ENCODE data around the gene STAT2. TPM values are rescaled to one million over a fixed set of nuclear protein-coding genes. Genes with fewer than 3 reads are reported as not detected.
"Not testable (repeated sequence)": the region's sequence is repeated elsewhere in the genome, so short reads cannot be mapped to it uniquely, and the experiment has no call there.

The STAT2 gene
- total RNA-seq, 1 donor from 2014 or later, result 75.0 TPM

DNA sequence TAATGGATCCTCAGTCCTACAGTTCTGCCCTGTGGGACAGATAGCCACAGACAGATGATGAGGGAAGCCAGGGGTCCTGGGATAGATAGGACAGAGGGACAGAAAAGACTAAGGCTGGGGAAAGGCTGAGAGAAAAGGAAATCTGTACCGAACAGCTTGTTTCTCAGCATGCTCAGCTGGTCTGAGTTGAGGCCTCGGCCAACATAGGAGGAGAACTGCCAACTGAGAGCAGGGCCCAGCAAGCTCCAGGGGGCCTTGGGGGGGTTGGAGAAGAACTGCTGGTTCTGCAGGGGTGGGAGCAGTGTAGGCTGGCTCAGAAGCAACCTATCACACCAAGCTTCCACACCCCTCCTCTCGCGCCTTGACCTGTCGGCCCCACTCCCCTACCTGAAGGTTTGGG is 11.1 kb downstream of the STAT2 start:
- DNase-seq (ENCODE audit: low spot score), result no peak
- Mint-ChIP-seq H3K36me3 (ENCODE audit: low read depth) (peaks cover 51% of the 10 kb centered on the region), H3K9me3 (no peaks in the 10 kb centered on the region), H3K4me3 (ENCODE audit: low read depth) (no peak overlapping the region), H3K27me3 (ENCODE audit: low read depth) (no peaks in the 10 kb centered on the region), H3K27ac (no peak overlapping the region), H3K4me1 (ENCODE audit: low read depth) (no peaks in the 10 kb centered on the region)
- intact Hi-C loops (cut with micrococcal nuclease), result no loop called here

DNA sequence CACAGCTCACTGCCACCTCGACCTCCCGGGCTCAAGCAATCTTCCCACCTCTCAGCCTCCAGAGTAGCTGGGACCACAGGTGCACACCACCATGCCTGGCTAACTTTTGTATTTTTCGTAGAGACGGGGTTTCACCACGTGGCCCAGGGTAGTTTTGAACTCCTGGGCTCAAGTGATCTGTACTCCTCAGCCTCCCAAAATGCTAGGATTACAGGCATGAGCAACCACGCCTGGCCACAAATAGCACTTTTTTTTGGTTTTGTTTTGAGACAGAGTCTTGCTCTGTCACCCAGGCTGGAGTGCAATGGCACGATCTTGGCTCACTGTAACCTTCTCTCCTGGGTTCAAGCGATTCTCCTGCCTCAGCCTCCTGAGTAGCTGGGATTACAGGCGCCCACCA is 12.7 kb downstream of the STAT2 start:
- H3K27ac Mint-ChIP-seq; H3K9me3 Mint-ChIP-seq; H3K4me3 Mint-ChIP-seq (ENCODE audit: low read depth); H3K4me1 Mint-ChIP-seq (ENCODE audit: low read depth); intact Hi-C loops (cut with micrococcal nuclease); DNase-seq (ENCODE audit: low spot score); H3K27me3 Mint-ChIP-seq (ENCODE audit: low read depth): not testable (repeated sequence)
- H3K36me3 Mint-ChIP-seq (ENCODE audit: low read depth), result peaks cover 62% of the 10 kb centered on the region

GRCh38 chr12:56346675-56347074 is 13.2 kb downstream of the STAT2 start:
- H3K27ac Mint-ChIP-seq, result no peak overlapping the region
- H3K9me3 Mint-ChIP-seq, result no peaks in the 10 kb centered on the region
- intact Hi-C loops (cut with micrococcal nuclease), result no loop called here
- H3K27me3 Mint-ChIP-seq (ENCODE audit: low read depth), result no peaks in the 10 kb centered on the region
- H3K36me3 Mint-ChIP-seq (ENCODE audit: low read depth), result peaks cover 63% of the 10 kb centered on the region
- no peak for DNase-seq (ENCODE audit: low spot score)
- no peak overlapping the region for H3K4me3 Mint-ChIP-seq (ENCODE audit: low read depth)
- no peaks in the 10 kb centered on the region for H3K4me1 Mint-ChIP-seq (ENCODE audit: low read depth)

DNA sequence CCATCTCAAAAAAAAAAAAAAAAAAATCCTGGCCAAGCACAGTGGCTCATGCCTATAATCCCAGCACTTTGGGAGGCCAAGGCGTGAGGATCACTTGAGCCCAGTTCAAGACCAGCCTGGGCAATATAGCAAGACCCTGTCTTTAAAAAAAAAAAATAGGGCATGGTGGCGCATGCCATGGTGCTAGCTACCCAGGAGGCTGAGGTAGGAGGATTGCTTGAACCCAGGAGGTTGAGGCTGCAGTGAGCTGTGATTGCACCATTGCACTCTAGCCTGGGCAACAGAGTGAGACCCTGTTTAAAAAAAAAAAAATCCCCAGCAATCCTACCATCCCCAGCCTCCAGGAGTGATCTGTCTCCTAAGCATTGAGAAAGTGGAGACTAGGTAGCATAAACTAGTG is 17.6 kb downstream of the STAT2 start:
- DNase-seq (ENCODE audit: low spot score); intact Hi-C loops (cut with micrococcal nuclease); H3K4me3 Mint-ChIP-seq (ENCODE audit: low read depth); H3K27ac Mint-ChIP-seq; H3K9me3 Mint-ChIP-seq; H3K27me3 Mint-ChIP-seq (ENCODE audit: low read depth): not testable (repeated sequence)
- Mint-ChIP-seq H3K4me1 (ENCODE audit: low read depth) (peaks cover 24% of the 10 kb centered on the region), H3K36me3 (ENCODE audit: low read depth) (peaks cover 55% of the 10 kb centered on the region)

DNA sequence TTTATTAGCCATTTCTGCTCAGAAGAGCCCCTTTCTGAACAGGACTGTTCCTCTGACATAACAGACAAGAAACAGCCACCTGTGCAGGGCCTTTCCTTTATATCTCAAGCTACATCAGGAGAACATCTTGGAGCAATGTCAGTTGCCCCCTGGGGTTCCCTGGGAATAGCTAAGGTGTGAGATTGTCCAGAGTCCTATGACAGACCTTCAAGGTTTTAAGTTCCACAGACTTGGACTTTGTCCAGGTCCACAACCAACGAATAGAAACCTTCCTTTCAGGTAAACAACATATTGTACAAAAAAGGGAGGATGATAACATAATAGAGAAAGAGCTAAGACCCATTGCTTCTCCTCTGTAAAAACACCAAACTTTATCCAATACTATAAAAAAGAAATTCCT is 18.3 kb downstream of the STAT2 start:
- no peaks in the 10 kb centered on the region for H3K9me3 Mint-ChIP-seq
- intact Hi-C loops (cut with micrococcal nuclease), result no loop called here
- no peak overlapping the region for H3K27ac Mint-ChIP-seq
- H3K4me1 Mint-ChIP-seq (ENCODE audit: low read depth), result peaks cover 28% of the 10 kb centered on the region
- no peak for DNase-seq (ENCODE audit: low spot score)
- H3K36me3 Mint-ChIP-seq (ENCODE audit: low read depth), result peaks cover 51% of the 10 kb centered on the region
- H3K27me3 Mint-ChIP-seq (ENCODE audit: low read depth), result no peaks in the 10 kb centered on the region
- H3K4me3 Mint-ChIP-seq (ENCODE audit: low read depth), result no peak overlapping the region

DNA sequence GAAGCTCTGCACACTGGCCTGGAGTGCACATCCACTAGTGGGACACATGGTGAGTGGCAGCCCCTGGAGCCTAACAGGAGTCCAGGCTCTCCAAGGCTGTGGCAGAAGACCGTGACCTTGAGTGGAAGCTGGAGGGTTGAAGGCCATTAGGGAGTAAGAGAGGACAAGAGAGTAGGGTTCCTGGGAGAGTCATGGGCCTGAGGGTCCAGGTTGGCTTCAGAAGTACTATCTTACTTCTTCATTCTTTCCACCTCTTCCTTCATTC is 20.8 kb downstream of the STAT2 start:
- Mint-ChIP-seq H3K27me3 (ENCODE audit: low read depth) (no peaks in the 10 kb centered on the region), H3K36me3 (ENCODE audit: low read depth) (peaks cover 39% of the 10 kb centered on the region), H3K27ac (peak overlapping the region; percentile 99), H3K4me3 (ENCODE audit: low read depth) (peak overlapping the region; percentile 88), H3K4me1 (ENCODE audit: low read depth) (peaks cover 33% of the 10 kb centered on the region), H3K9me3 (no peaks in the 10 kb centered on the region)
- DNase-seq (ENCODE audit: low spot score), result no peak
- intact Hi-C loops (cut with micrococcal nuclease), result loop anchor here (2.0 kb wide), 1 partner anchor 130 kb away; the partner anchor contains the start of gene SPRYD4

DNA sequence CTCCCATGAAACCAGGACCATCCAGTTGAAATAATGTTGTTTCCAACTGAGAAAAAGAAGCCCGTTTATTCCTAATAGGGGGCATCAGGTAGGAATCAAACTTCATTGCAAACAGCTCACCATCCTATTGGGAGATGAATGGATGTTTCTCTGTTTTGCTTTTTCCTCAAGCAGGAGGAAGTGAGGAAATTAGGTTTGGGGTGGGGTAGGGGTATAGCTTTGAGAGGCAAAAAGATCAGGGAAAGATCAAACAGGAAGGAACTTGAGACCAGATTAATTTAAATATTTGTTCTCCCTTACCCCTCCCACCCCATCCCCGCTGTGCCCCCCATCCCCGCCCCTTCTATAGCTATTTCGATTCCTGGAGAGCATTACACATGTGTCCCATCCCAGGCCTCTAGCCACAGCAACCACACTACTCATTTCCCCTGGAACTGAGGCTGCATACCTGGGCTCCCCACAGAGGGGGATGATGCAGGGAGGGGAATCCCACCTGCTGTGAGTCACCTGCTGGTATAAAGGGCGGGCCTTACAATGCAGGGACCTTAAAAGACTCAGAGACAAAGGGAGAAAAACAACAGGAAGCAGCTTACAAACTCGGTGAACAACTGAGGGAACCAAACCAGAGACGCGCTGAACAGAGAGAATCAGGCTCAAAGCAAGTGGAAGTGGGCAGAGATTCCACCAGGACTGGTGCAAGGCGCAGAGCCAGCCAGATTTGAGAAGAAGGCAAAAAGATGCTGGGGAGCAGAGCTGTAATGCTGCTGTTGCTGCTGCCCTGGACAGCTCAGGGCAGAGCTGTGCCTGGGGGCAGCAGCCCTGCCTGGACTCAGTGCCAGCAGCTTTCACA is 21.4 kb downstream of the STAT2 start, which contains the start of gene IL23A:
TSS of gene IL23A (plus strand) at position 577 of the 850 bp plus-strand sequence. CDS start at position 738, 161 bp downstream.
- peak; percentile 63 for DNase-seq (ENCODE audit: low spot score)
- peaks cover 35% of the 10 kb centered on the region for H3K36me3 Mint-ChIP-seq (ENCODE audit: low read depth)
- peak within 1 kb of the TSS; percentile 99 for H3K27ac Mint-ChIP-seq
- peak within 1 kb of the TSS; percentile 88 for H3K4me3 Mint-ChIP-seq (ENCODE audit: low read depth)
- H3K27me3 Mint-ChIP-seq (ENCODE audit: low read depth), result no peaks in the 10 kb centered on the region
- H3K9me3 Mint-ChIP-seq, result no peaks in the 10 kb centered on the region
- peaks cover 33% of the 10 kb centered on the region for H3K4me1 Mint-ChIP-seq (ENCODE audit: low read depth)
- intact Hi-C loops (cut with micrococcal nuclease), result loop anchor here (1.0 to 2.0 kb wide), 3 partner anchors 22 to 130 kb away; partner anchors contain the start of genes CS, SPRYD4 and STAT2

- no peaks in the 10 kb centered on the region for H3K27me3 Mint-ChIP-seq (ENCODE audit: low read depth)
- DNase-seq (ENCODE audit: low spot score), result no peak
- peaks cover 29% of the 10 kb centered on the region for H3K36me3 Mint-ChIP-seq (ENCODE audit: low read depth)
- H3K9me3 Mint-ChIP-seq, result no peaks in the 10 kb centered on the region
- peak overlapping the region; percentile 99 for H3K27ac Mint-ChIP-seq
- peaks cover 40% of the 10 kb centered on the region for H3K4me1 Mint-ChIP-seq (ENCODE audit: low read depth)
- peak overlapping the region; percentile 50 for H3K4me3 Mint-ChIP-seq (ENCODE audit: low read depth)
- intact Hi-C loops (cut with micrococcal nuclease), result loop anchor here (1.0 to 2.0 kb wide), 3 partner anchors 22 to 131 kb away; partner anchors contain the start of genes CS, SPRYD4 and STAT2
Measured at GRCh38 chr12:56337753-56338251, 22.1 kb downstream of the STAT2 start.

- Mint-ChIP-seq H3K9me3 (no peaks in the 10 kb centered on the region), H3K4me3 (ENCODE audit: low read depth) (no peak overlapping the region), H3K27me3 (ENCODE audit: low read depth) (no peaks in the 10 kb centered on the region), H3K36me3 (ENCODE audit: low read depth) (peaks cover 22% of the 10 kb centered on the region), H3K4me1 (ENCODE audit: low read depth) (peaks cover 44% of the 10 kb centered on the region), H3K27ac (peak overlapping the region; percentile 45)
- no peak for DNase-seq (ENCODE audit: low spot score)
- intact Hi-C loops (cut with micrococcal nuclease), result no loop called here
Measured at GRCh38 chr12:56336361-56337167, 23.3 kb downstream of the STAT2 start.

- H3K4me3 Mint-ChIP-seq (ENCODE audit: low read depth); H3K9me3 Mint-ChIP-seq; DNase-seq (ENCODE audit: low spot score); intact Hi-C loops (cut with micrococcal nuclease); H3K27me3 Mint-ChIP-seq (ENCODE audit: low read depth); H3K27ac Mint-ChIP-seq: not testable (repeated sequence)
- Mint-ChIP-seq H3K4me1 (ENCODE audit: low read depth) (peaks cover 48% of the 10 kb centered on the region), H3K36me3 (ENCODE audit: low read depth) (peaks cover 17% of the 10 kb centered on the region)
Measured at GRCh38 chr12:56335527-56335926, 24.4 kb downstream of the STAT2 start.

- Mint-ChIP-seq H3K4me3 (ENCODE audit: low read depth) (peak overlapping the region; percentile 96), H3K27ac (peak overlapping the region; percentile 100), H3K9me3 (no peaks in the 10 kb centered on the region), H3K36me3 (ENCODE audit: low read depth) (peaks cover 9% of the 10 kb centered on the region), H3K4me1 (ENCODE audit: low read depth) (peaks cover 43% of the 10 kb centered on the region), H3K27me3 (ENCODE audit: low read depth) (no peaks in the 10 kb centered on the region)
- no peak for DNase-seq (ENCODE audit: low spot score)
- intact Hi-C loops (cut with micrococcal nuclease), result loop anchor here (1.0 to 5.0 kb wide), 5 partner anchors 26 to 393 kb away; partner anchors contain the start of genes COQ10A, NABP2, NACA and RNF41
Measured at GRCh38 chr12:56334490-56334793, 25.5 kb downstream of the STAT2 start.

DNA sequence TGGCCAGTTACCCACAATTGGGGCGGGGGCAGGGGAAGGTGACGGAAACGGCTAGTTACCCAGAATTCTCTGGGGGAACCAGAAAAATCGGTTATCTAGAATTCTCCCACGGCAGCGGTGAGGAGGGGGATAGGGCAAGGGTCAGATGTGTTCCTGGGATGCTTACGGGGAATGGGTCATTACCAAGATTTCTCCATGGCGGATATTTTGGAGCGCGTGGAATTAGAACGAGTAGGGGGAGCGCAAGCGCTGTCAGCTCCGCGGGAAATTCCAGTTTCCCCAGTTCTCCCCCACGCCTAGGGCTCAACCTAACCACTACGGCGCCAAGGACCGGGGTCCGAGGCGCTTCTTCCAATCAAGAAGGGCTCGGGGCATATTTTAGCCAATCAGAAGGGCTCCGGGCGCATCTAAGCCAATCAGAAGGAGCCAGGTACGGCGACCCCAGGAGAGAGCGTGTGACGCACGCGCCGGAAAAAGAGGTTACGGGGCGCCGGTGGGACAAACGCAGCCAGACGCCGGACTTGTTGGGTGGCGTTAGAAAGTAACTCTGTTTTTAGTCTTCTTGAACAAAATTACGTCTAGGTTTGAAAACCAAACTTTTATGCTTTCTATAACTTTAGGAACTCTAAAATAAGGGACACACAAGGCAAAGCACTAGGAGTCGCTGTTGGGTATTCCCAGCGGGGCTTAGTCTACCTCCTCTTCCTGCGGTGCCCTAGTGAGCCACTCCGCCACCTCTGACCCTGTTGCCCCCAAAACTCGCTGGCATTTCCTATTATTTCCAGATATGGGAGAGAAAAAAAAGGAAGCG is 26.0 kb downstream of the STAT2 start, which contains the start of gene PAN2:
TSS of gene PAN2 (minus strand) at position 322 of the 811 bp plus-strand sequence. CDS start 906 bp downstream, outside the sequence.
- H3K4me3 Mint-ChIP-seq (ENCODE audit: low read depth), result peak within 1 kb of the TSS; percentile 96
- H3K9me3 Mint-ChIP-seq, result no peaks in the 10 kb centered on the region
- H3K4me1 Mint-ChIP-seq (ENCODE audit: low read depth), result peaks cover 38% of the 10 kb centered on the region
- H3K36me3 Mint-ChIP-seq (ENCODE audit: low read depth), result peaks cover 3% of the 10 kb centered on the region
- intact Hi-C loops (cut with micrococcal nuclease), result loop anchor here (1.0 to 5.0 kb wide), 7 partner anchors 18 to 393 kb away; partner anchors contain the start of genes COQ10A, CS, NABP2 and NACA
- peak within 1 kb of the TSS; percentile 100 for H3K27ac Mint-ChIP-seq
- peak; percentile 93 for DNase-seq (ENCODE audit: low spot score)
- no peaks in the 10 kb centered on the region for H3K27me3 Mint-ChIP-seq (ENCODE audit: low read depth)

All from activated T-helper 2 cell treated with anti-CD3 and anti-CD28 coated beads, Interferon-gamma antibody, Interleukin-2, Interleukin-4, amounts not matched to agents 10 μg/mL and 5 μg/mL and 100 μg/mL, durations not matched to agents 14 hours and 24 hours and 36 hours (primary cell).